B cell (primary cell): Measurements from ENCODE around the gene MYOF. TPM values are rescaled to one million over a fixed set of nuclear protein-coding genes. Genes with fewer than 3 reads are reported as not detected.

ENCODE experiments used
- ATAC-seq: fragments of 200-7000 bp; cut with Tn5 transposase; one replicate; pipeline ENCODE4 v1.10.0; 2021; ENCODE audit warnings: low read depth, mild to moderate bottlenecking, moderate number of reproducible peaks, moderate library complexity
- CTCF ChIA-PET: fragments of 350-600 bp; sonication (Branson Sonifier 250); formaldehyde crosslinking; loops from one replicate; lab custom pipeline; 2021; ENCODE audit warnings: antibody characterized with exemption, inconsistent platforms; lab: Charles Lee
- POLR2A ChIA-PET: fragments of 350-600 bp; sonication (Branson Sonifier 250); formaldehyde crosslinking; loops from one replicate; lab custom pipeline; 2021; ENCODE audit warnings: antibody characterized with exemption; lab: Charles Lee
- DNase-seq: peaks from one replicate; pipeline ENCODE4 v3.0.0; 2013
- H2AFZ ChIP-seq: 2 replicates; pipeline ENCODE4 v1.6.1; 2012; ENCODE audit warnings: mild to moderate bottlenecking, low read depth, low read length; ENCODE audit not compliant: insufficient read depth, poor library complexity, severe bottlenecking
- H3K27ac ChIP-seq, 2 donors: 1 replicate in 1 of 2; 2 replicates in 1 of 2; pipeline ENCODE4 v1.5.1; 2012 to 2013; ENCODE audit warnings: low read length in 2 of 2, mild to moderate bottlenecking in 2 of 2, moderate library complexity in 1 of 2
- H3K27me3 ChIP-seq, 4 experiments: fragments of 200-600 bp in 1 of 4; sonication (generic) in 1 of 4; replicated peaks in 1 of 4; 1 replicate in 2 of 4; 2 replicates in 2 of 4; pipeline versions ENCODE4 v1.6.1 to v1.7.0; 2013 to 2016; ENCODE audit warnings: low read length in 3 of 4, mild to moderate bottlenecking in 2 of 4, mixed read lengths in 1 of 4, moderate library complexity in 1 of 4; ENCODE audit not compliant: insufficient read depth in 4 of 4, control insufficient read depth in 3 of 4; ENCODE audit errors: control extremely low read depth in 1 of 4
- H3K36me3 ChIP-seq, 2 experiments: replicated peaks in 1 of 2; 1 replicate in 1 of 2; 2 replicates in 1 of 2; pipeline versions ENCODE4 v1.6.1 to v1.7.1; 2013; ENCODE audit warnings: low read length in 1 of 2; ENCODE audit not compliant: insufficient read depth in 2 of 2, control insufficient read depth in 1 of 2; ENCODE audit errors: control extremely low read depth in 1 of 2, extremely low read depth in 1 of 2
- H3K4me1 ChIP-seq, 2 donors: fragments of 200-600 bp in 1 of 2; sonication (generic) in 1 of 2; 1 replicate in 1 of 2; 2 replicates in 1 of 2; pipeline versions ENCODE4 v1.5.1 to v1.6.1; 2013 to 2017; ENCODE audit warnings: low read length in 2 of 2; ENCODE audit not compliant: control insufficient read depth in 2 of 2, insufficient read depth in 2 of 2
- H3K4me2 ChIP-seq: replicated peaks from 2 replicates; pipeline ENCODE3; 2012; ENCODE audit warnings: mild to moderate bottlenecking, low read depth, low read length; ENCODE audit not compliant: poor library complexity, severe bottlenecking
- H3K4me3 ChIP-seq, 5 experiments: fragments of 200-600 bp in 1 of 5; sonication (generic) in 1 of 5; 1 replicate in 3 of 5; 2 replicates in 2 of 5; pipeline versions ENCODE4 v1.5.1 to v1.7.0; 2011 to 2016; ENCODE audit warnings: low read length in 4 of 5, mild to moderate bottlenecking in 4 of 5, low read depth in 2 of 5, control low read depth in 1 of 5, moderate library complexity in 1 of 5; ENCODE audit not compliant: insufficient read depth in 1 of 5; ENCODE audit errors: control extremely low read depth in 1 of 5, extremely low read depth in 1 of 5
- H3K79me2 ChIP-seq: fragments of 200-600 bp; sonication (generic); one replicate; pipeline ENCODE4 v1.6.0; 2016; ENCODE audit warnings: low read length; ENCODE audit not compliant: control insufficient read depth, insufficient read depth
- H3K9ac ChIP-seq: fragments of 200-600 bp; sonication (generic); 2 replicates; pipeline ENCODE4 v1.6.1; 2017; ENCODE audit warnings: mild to moderate bottlenecking, low read length, moderate library complexity
- H3K9me3 ChIP-seq, 3 donors: one replicate each; pipeline versions ENCODE4 v1.6.1 to v1.7.1; 2013; ENCODE audit warnings: low read length in 2 of 3; ENCODE audit not compliant: control insufficient read depth in 2 of 3, insufficient read depth in 1 of 3; ENCODE audit errors: control extremely low read depth in 1 of 3
- H4K20me1 ChIP-seq: 2 replicates; pipeline ENCODE4 v1.6.0; 2012; ENCODE audit warnings: mild to moderate bottlenecking, low read length; ENCODE audit not compliant: insufficient read depth, control insufficient read depth, poor library complexity, severe bottlenecking
- H3K27ac Mint-ChIP-seq: one replicate; pipeline ENCODE4 v1.8.0; 2021; ENCODE audit warnings: mixed read lengths
- H3K27me3 Mint-ChIP-seq: one replicate; pipeline ENCODE4 v1.8.0; 2021; ENCODE audit warnings: mixed read lengths
- H3K4me1 Mint-ChIP-seq: one replicate; pipeline ENCODE4 v1.8.0; 2021; ENCODE audit warnings: mixed read lengths
- H3K4me3 Mint-ChIP-seq: one replicate; pipeline ENCODE4 v1.8.0; 2021; ENCODE audit warnings: mixed read lengths
- H3K9me3 Mint-ChIP-seq: one replicate; pipeline ENCODE4 v1.8.0; 2022; ENCODE audit warnings: mixed read lengths; ENCODE audit not compliant: insufficient read depth
- EZH2 ChIP-seq: IDR thresholded peaks from 2 replicates; pipeline ENCODE4 v1.6.1; 2012; ENCODE audit warnings: borderline replicate concordance, low read depth, mild to moderate bottlenecking, moderate library complexity, low read length; ENCODE audit not compliant: insufficient read depth, poor library complexity, severe bottlenecking
- WGBS: methylation state at CpG from one replicate; pipeline ENCODE4 v1.1.5; 2013; ENCODE audit warnings: missing lambda C conversion rate; ENCODE audit not compliant: insufficient coverage; 5-methylcytosine and 5-hydroxymethylcytosine counted together
- intact Hi-C: fragments of 100-400 bp; cut with micrococcal nuclease; formaldehyde crosslinking; loops from one replicate; pipeline ENCODE4 v1.10.0; 2022
- polyA plus RNA-seq: library from polyadenylated mRNA; depleted of rRNA; stranded (reverse); fragments of >200 nt; gene quantifications from 2 replicates; pipeline ENCODE4 v1.2.3, GENCODE V29; 2012
- total RNA-seq, 2 donors: library from RNA; stranded (reverse); fragments of 120-200 nt in 1 of 2; gene quantifications; 1 replicate in 1 of 2; 2 replicates in 1 of 2; pipeline versions ENCODE4 v1.2.3 to v1.2.4, GENCODE V29; 2013 to 2022
- TF ChIP-seq, protein P1 (sequence below): fragments of 200-600 bp; IDR thresholded peaks from one replicate; pipeline ENCODE4 v1.8.0; 2022; ENCODE audit warnings: antibody characterized with exemption, mild to moderate bottlenecking

The MYOF gene
- total and polyA plus RNA-seq, 2 donors (not counting 1 experiment from before 2014, with no cell fraction given), result 0.07 to 0.18 TPM

DNA sequence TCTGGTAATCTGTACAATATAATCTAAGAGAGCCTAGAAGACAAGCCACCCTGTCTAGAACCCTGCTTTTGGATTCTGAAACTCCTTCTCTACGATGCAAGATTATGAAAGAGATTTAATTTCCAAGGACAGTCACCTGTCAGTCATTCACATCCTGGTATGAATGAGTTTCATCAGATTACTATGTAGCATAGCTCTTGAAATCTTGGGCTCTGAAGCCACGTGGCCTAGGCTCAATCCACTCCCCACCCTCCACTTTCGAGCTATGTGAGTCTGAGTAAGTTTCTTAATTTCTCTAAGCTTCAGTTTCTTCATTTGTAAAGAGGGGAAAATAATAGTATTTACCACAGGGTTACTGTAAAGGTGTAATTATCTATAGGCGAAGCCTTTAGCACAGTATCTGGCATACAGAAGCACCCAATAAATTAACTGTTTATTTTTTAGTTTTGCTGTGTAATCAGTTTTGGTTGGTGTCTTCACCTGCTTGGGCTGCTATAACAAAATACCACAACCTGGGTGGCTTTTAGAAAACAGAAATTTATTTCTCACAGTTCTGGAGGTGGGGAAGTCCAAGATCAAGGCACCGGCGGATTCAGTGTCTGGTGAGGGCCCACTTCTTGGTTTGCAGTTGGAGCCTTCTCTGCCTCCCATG is 71.3 kb downstream of the MYOF start:
- no peak for ATAC-seq
- H2AFZ ChIP-seq, result no peak overlapping the region

DNA sequence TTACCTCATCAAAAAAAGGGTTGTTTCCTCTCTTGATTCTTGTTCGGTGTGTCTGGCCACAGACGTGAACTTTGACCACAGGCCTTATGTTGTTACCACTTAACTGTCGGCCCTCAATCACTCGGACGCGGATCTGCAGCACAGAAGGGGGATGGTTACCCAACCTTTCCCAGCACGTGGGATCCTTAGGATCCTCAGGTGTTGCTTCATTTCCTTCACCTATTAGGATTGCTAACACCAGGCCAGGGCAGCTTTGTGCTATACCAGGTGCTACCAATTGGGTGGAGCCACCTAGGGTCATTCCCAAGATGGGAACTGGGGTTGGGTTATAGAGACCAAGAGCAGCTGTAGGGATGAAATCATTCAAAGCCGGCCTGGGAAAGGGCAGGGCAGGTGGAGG is 73.4 kb downstream of the MYOF start:
- ATAC-seq (no peak), DNase-seq (no peak)
- no peaks in the 10 kb centered on the region for H4K20me1 ChIP-seq
- no peak overlapping the region for H3K9ac ChIP-seq
- H3K4me1 ChIP-seq, result peaks cover 17 to 20% of the 10 kb centered on the region in 2 donors
- H3K4me3 ChIP-seq, result no peak overlapping the region
- ChIA-PET CTCF (interaction anchor here (0.6 kb wide), 1 partner anchor 70 kb away, joined by 3 read pairs; no protein-coding TSS in a partner anchor), POLR2A (no interaction called here)
- Mint-ChIP-seq H3K27me3 (peaks cover 4% of the 10 kb centered on the region), H3K9me3 (no peaks in the 10 kb centered on the region), H3K4me3 (no peak overlapping the region), H3K4me1 (peaks cover 16% of the 10 kb centered on the region), H3K27ac (no peak overlapping the region)
- H3K4me2 ChIP-seq, result no peak overlapping the region
- no peak overlapping the region for H3K27ac ChIP-seq
- 91% methylated on average over 8 of the region's 8 CpGs for WGBS
- H3K36me3 ChIP-seq, result no peaks in the 10 kb centered on the region
- H3K9me3 ChIP-seq, result no peaks in the 10 kb centered on the region
- no peaks in the 10 kb centered on the region for H3K79me2 ChIP-seq
- H3K27me3 ChIP-seq, result no peaks in the 10 kb centered on the region
- intact Hi-C loops, result no loop called here
- H2AFZ ChIP-seq, result no peak overlapping the region
- no peak for TF ChIP-seq EZH2

More for the DNA sequence above, 71.3 kb downstream of the MYOF start:
- no CpG with 5 or more reads among the region's 6 CpGs for WGBS
- intact Hi-C loops, result no loop called here
- Histone ChIP-seq H3K9ac (no peak overlapping the region), H4K20me1 (no peaks in the 10 kb centered on the region), H3K27me3 (no peaks in the 10 kb centered on the region), H3K9me3 (no peaks in the 10 kb centered on the region), H3K79me2 (no peaks in the 10 kb centered on the region), H3K4me1 (peaks cover 17 to 20% of the 10 kb centered on the region in 2 donors), H3K27ac (no peak overlapping the region), H3K36me3 (no peaks in the 10 kb centered on the region), H3K4me3 (no peak overlapping the region), H3K4me2 (no peak overlapping the region)
- no peak for DNase-seq
- no peaks in the 10 kb centered on the region for H3K9me3 Mint-ChIP-seq
- H3K4me3 Mint-ChIP-seq, result no peak overlapping the region
- peaks cover 20% of the 10 kb centered on the region for H3K4me1 Mint-ChIP-seq
- no peak overlapping the region for H3K27ac Mint-ChIP-seq
- ChIA-PET CTCF (interaction anchor here (1.3 kb wide), 1 partner anchor 72 kb away, joined by 3 read pairs; no protein-coding TSS in a partner anchor), POLR2A (no interaction called here)
- TF ChIP-seq, protein P1, sequence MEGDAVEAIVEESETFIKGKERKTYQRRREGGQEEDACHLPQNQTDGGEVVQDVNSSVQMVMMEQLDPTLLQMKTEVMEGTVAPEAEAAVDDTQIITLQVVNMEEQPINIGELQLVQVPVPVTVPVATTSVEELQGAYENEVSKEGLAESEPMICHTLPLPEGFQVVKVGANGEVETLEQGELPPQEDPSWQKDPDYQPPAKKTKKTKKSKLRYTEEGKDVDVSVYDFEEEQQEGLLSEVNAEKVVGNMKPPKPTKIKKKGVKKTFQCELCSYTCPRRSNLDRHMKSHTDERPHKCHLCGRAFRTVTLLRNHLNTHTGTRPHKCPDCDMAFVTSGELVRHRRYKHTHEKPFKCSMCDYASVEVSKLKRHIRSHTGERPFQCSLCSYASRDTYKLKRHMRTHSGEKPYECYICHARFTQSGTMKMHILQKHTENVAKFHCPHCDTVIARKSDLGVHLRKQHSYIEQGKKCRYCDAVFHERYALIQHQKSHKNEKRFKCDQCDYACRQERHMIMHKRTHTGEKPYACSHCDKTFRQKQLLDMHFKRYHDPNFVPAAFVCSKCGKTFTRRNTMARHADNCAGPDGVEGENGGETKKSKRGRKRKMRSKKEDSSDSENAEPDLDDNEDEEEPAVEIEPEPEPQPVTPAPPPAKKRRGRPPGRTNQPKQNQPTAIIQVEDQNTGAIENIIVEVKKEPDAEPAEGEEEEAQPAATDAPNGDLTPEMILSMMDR, result no peak
- no peak for TF ChIP-seq EZH2
- H3K27me3 Mint-ChIP-seq, result peaks cover 4% of the 10 kb centered on the region
